ENCODE measurements around the gene MAP4.
"Not testable (repeated sequence)": the region's sequence is repeated elsewhere in the genome, so short reads cannot be mapped to it uniquely, and the experiment has no call there.

The MAP4 gene

DNA sequence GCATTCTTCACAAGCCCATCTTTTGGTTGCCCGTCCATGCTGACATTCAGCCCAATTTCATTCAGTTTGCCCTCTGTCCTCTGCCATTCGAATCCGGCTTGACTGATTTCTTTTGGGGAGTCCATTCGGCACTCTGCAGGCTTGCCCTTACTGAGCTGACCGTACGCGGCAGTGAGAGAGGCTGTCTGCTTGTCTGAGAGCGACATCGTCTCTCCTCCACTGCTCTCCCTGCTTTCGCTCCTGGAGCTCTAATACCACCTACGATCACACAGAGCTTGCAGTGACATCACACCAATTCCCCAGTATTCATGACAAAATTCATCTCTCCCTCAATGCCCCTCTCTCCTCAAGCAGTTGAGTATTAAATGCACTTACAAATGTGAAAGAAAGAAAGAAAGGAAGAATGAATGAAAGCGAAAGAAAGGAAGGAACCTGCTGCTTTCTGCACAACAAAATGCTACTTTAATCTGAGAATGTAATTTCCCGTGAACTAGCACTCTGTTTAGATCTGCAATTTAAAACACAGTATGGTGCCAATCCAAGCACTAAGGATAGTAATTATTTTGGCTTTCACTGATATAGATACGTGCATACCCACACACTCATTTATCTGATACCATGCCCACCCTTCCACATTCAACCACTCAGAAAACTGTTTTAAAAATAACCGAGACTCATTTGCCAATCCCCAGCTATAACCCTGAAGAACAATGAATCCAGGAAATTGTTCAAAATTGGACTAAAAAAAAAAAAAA lies 123.8 kb downstream of the MAP4 start:
- no peak for DNase-seq (ENCODE audit: low read depth)

DNA sequence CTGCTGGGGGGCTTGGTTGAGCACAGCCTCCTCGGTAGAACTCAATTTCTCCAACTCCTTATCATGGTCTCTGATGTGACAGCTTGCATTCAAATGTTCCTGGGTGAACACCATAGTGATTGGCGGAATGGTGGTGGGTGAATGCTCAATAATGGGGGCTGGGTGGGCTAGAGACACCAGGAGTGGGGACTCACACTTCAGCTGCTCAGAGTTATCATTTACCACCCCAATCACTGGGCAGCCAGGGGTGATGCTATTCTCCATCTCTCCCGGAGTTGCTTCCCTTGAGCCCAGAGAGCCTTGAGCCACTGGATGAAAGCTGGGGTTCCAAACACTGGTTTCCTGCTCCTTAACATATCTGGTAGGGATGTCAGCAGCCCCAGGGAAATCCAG lies 124.6 kb downstream of the MAP4 start:
- DNase-seq (ENCODE audit: low read depth): no peak

DNA sequence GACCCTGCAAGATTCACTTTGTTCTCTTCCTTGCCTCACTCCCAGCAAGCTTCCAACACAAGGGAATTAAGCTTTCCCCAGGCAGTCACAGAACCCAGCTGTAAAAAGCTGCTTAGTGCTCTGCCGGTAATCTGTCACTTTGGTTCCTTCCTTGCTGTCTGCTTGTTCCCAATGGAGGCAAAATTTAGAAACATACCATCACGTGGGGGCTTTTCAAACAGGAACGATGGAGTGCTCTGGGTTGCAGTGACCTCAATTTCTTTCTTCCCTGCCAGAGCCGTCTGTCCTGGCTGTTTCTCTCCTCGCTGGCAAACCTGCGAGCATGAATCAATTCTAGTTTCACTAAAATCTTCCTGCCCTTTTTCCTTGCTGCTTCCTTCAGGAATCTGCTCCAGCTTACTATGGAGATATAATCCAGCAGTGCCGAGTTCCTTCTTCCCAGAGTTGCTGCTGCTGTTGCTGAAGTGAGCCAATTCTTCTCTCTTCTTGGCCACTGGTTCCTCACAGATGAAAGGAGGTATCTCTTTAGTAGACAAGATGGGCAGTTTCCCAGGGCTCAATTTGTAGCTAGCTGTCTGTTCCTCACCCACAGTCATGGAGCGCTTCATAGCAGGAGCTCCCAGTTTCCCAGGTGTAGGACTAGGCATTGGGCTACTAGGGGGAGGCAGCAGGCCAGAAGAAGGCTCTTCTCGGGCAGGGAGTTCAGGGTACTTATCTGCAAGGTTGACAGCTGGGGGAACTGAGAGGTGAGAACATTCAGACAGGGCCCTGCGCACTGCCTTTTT lies 125.2 kb downstream of the MAP4 start:
- no peak for DNase-seq (ENCODE audit: low read depth)

DNA sequence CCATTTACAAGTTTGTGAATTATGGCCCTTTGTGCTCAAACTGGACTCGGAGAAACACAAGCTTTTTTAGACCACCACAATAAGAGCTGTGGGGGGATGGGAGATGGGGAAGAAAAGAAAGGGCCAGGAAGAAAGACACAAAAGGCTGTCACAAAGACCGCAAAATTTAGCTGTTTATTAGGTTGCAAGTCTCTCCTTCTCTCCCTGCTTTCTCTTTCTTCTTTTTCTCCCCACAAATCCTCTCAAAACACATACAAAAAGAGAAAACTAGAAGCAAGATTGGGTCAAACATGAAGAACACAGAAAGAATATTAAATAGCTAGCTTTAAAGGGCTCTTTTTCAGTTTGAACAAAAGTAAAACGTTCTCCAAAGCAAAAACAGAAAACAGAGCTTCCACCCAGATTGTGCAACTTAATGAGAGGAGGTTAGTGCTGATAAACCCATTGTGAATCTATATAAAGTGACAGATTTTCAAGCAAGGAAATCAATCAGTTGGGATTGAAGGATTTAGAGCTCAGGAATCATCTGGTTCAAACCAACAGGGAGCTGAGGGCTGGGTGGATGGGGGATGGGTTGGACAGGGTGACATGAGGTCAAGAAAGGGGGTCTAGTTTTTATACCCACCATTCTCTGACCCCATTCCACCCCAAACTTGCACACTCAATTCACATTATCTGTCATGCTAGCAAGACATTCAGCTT lies 125.9 kb downstream of the MAP4 start:
- DNase-seq (ENCODE audit: low read depth): no peak

DNA sequence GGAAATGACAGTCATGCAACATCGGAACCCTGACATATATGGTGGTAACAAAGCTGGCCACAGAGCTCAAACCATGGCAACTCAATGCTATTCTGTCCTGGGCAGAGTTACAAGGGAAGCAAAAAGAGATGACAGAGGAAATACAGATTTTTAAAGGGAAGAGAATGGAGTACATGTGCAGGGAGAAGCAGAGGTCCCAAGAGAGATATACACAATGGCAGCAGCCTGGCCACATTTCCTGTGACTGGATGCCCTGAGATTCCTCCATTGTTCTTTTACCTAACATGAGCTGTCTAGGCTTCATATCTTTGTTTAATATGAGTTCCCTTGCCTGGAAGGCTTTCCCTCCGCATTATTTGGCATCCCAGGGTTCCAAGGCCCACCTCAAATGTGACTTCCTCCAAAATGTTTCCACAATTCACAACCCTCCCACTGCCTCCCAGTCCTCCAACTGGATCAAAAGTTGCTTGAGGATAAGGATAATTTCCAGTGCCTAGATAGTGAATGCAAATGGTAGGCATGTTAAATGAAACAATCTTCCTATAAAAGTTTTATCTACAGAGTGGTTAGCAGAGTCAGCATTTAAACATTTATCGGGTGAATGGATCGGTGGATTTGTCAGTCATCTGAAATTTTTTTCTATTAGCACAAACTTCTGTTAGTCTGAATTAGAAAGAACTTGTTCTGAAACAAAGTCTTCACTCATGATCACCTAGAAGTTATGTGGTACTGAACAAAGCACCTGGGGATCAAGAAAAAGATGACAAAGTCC lies 127.0 kb downstream of the MAP4 start:
- DNase-seq (ENCODE audit: low read depth): no peak

DNA sequence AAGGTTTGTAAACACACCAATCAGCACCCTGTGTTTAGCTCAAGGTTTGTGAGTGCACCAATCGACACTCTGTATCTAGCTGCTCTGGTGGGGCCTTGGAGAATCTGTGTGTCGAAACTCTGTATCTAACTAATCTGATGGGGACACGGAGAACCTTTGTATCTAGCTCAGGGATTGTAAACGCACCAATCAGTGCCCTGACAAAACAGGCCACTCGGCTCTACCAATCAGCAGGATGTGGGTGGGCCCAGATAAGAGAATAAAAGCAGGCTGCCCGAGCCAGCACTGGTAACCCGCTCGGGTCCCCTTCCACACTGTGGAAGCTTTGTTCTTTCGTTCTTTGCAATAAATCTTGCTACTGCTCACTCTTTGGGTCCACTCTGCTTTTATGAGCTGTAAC lies 128.2 kb downstream of the MAP4 start:
- DNase-seq (ENCODE audit: low read depth): not testable (repeated sequence)

DNA sequence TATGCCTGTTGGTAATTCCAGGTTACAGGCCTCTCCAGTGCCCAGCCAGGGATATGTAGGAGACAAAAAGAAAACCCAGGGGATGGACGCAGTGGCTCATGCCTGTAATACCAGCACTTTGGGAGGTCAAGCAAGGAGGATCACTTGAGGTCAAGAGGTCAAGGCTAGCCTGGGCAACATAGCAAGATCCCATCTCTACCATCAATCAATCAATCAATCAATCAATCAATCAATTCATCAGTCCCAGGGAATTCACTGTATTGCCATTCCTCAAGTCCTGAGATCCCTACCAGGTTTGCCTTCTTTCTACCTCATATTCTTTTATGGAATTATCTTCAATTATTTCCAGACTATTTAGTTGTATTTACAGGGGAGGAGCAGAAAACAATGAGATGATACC lies 131.0 kb downstream of the MAP4 start:
- no peak for DNase-seq (ENCODE audit: low read depth)

DNA sequence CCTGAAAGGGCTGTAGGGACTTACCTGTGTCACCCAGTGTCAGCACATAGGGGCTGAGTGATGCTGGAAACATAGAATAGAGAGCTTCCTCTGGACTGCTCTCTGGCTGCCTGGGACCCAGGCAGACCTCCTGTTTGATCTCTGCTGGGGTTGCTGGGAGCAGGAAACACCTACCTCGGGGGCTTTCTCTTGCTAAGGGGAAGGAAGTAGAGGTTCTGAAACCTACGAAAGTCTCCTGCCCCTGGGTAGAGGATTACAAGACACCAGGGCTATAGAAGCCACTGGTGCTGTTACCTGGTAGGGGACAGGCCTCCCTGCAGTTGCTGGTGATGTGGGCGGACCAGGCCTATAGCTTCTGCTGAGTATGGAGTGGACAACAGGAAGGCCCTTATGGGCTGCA lies 131.6 kb downstream of the MAP4 start:
- DNase-seq (ENCODE audit: low read depth): no peak

DNA sequence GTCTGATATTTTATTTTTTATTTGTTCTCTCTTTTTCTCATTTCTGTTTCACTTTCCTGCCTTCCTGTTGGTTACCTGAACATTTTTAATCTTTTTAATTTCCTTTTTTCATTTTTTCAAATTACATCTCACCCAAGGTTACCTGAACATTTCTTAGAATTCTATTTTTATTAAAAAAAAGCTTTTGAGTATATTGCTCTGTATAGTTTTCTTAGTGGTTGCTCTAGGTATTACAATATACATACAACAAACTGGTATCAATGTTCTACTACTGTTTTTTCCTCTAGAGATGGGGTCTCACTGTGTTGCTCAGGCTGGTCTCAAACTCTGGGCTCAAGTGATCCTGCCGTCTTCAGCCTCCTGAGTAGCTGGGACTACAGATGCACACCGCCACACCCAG lies 133.9 kb downstream of the MAP4 start:
- no peak for DNase-seq (ENCODE audit: low read depth)

DNA sequence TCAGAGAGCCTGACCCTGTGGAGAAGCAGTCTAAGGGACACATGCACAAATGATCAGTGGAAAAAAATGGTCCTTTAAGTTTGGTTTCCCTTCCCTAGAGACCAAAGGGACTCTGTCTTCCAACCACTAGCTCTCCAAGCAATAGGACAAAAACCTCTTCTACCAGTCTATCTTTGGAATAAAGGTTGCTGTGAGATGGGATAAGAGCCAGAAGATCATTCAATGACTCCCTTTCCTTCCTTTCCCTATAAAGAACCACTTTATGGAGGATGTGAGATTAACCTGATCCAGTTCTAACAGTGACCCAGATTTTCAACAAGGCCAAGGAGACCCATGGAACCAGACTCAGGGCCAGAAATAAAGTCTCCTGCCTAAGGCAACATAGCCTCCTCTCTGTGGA lies 138.5 kb downstream of the MAP4 start:
- DNase-seq (ENCODE audit: low read depth): no peak

DNA sequence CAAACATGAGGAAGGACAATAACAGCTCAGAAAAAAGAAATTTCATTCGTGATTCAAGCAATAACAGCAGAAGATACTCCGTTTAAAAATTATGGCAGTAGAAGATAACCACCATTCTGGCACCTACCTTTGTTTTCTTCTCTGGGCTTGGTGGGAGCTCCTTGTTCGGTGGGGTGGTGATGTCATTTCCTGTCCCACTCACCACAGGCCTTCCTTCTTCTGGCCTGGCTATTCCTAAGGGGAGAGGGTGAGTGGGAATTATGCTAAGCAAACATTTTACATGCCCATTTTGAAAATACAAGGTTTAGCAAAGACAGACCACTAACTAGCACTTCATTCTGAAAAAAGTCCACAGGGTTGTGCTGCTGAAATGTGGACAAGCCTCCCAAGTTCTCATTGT lies 138.9 kb downstream of the MAP4 start:
- DNase-seq (ENCODE audit: low read depth): no peak

DNA sequence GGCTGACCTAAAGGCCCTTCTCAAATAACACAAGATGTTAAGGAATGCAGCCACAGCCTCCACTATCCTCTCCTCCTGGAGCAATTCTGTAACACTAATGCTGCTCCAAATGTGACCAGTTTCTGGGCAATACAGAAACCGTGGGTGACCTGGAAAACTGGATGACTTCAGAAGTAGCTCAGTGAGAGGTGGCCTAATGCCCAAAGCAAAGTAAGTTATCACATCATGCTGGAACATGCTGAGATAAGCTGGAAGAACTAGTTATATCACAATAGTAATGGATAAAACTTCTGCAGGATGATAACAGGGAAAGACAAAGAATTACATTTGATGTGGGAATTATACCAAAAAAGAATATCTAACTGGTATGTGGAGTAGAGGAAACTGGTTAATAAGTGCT lies 141.3 kb downstream of the MAP4 start:
- no peak for DNase-seq (ENCODE audit: low read depth)

DNA sequence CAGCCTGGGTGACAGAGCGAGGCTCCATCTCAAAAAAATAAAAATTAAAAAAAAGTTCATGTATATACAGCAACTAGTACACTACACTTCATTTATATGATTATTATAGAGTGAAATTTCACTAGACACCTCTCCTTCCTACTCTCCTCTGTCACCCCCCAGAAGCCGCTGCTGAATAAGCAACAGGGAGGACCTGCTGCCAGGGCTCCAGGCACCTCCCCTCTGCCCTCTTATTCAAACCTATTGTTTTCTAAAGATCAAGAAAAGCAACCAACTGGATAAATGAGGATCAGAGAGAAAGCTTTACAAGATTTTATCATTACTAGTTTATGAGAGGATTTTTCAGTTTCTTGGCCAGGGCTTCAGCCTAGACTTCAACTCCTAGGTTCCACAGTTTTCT lies 141.8 kb downstream of the MAP4 start:
- DNase-seq (ENCODE audit: low read depth): no peak

DNA sequence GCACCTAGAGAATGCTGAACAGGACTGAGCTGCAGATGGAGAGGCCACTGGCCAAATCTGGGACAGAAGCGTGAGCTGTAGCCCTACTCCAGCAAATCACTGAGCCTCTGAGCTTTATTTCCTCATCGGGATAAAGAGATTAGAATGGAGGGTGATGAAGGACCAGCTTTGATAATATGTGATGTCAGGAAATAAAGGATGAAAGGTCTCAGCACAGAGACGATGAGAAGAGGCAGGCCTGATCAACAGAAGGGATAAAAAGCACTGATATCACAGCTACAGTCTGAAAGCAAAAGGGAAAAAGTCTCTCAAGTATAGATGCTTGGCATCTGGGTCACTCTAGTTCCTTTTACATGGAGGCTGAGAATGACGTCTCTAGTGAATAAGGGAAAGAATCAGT lies 143.3 kb downstream of the MAP4 start:
- DNase-seq (ENCODE audit: low read depth): no peak

DNA sequence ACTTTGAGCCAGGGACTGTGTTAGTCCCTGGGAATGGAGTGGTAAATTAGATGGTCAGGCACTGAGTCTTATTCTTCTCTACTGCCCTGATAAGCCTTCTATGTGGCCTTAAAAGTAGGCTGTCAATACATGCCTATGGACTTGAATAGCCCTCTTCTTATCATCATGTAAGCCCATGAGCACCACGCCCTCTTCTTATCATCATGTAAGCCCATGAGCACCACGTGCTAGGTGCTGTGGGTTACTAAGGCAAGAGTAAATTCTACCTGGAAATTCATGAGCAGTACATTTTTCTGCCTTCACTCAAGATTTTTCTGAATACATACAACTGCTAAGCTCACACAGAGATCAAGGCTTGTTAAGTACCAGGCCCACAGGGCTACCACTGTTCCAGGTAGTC lies 144.8 kb downstream of the MAP4 start:
- DNase-seq (ENCODE audit: low read depth): no peak

DNA sequence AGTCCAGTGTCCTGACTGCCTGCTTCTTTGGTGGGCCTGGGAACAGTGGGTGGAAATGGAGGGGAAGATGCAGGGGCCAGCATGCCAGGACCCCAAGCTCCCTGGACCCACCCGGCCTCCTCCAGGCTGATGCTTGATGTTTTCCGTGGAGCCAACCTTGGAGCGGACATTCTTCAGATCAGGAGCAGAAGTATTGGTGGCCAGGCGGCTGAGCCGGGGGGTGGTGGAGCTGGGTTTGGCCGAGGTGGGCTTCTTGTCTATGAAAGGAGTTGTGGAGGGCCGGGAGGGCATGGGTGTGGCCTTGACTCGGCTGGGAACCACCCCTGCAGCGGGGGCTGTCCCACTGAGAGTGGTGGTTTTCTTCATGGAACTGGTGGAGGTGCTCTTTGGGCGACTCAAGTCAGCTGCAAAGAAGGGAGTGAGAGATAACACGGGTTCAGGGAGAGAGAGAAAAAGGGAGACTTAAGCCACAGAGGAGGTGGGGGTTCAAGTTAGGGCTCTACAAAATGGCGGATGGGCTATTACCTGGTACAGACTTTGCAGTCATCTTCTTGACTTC lies 145.4 kb downstream of the MAP4 start:
- no peak for DNase-seq (ENCODE audit: low read depth)

DNA sequence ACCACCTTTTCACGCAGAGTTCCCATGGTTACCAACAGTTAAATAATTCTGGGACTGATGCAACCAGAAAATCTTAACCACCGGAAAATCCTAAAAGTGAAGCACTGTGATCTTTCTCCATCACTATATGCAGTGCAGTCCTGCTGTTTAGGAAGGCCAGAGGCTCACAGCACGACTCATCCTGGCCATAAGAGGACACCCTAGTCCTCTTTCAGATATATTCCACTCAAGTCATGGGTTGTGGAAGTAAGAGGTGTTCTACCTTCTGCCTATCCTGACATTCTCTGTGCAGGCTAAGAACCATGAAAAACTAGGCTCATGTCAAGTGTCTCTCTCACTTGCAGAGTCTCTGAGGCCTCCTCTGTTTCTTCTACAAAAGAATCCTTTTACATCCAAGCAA lies 146.1 kb downstream of the MAP4 start:
- DNase-seq (ENCODE audit: low read depth): no peak

DNA sequence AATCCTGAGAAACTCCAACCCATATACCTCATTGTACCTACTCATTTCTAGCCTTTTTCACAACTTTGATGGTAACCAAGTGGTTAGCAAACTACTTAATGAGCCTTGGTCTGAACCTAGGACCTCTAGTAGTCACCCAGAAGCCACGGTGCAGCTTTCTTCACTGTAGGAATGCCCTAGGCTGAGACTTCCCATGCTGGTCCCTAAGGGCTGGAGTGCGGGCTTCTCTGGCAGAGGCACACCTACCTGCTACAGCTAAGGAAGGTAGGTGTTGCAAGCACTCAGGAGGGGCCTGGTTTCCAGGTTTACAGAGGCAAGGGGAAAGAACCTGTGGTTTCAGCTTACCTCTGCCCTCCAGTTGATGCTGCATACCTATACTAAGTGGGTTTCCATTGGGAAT lies 147.9 kb downstream of the MAP4 start:
- no peak for DNase-seq (ENCODE audit: low read depth)

DNA sequence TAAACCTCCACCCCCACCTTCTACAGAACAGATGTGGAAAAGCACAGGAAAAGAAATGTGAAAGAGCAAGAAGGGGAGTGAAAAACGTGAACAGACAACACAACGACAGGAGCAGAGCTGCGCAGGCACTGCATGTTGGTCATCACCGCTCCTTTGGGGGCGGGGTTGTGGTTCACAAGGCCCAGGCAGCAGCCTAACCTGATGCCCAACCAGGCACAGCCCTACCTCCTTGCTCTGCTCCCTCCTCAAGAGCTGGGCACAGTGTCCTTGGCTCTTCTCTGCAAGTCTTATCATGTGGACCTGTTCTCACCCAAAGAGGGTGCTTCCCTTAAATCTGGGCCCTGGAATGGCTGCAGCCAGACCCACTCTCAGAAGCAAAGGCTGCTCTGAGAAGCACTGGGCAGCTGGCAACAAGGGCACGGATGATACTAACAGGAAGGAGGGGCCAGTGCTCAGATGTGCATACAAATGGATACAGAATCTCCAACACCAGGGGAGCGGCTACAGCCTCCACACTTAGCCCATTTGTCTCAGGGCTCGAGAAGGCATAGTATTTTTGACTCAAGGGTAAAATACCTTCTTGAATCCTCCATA lies 148.7 kb downstream of the MAP4 start:
- no peak for DNase-seq (ENCODE audit: low read depth)

DNA sequence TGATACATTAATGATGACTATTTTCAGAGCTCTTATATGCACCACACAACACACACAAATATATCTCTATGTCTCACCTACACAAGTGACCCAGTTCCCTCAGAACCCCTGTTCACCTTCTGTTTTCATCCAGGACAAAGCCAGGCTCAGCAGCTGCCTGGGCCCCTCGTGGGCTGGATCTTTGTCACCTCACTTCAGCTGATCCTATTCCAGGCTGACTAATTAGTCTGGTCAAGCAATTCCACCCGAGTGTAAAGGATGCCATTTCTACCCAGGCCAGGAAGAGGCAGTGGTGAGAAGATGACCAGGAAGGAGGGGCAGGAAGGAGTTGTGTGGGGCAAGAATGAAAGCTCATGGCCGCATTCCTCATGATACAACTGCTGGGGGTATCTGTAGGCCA lies 151.0 kb downstream of the MAP4 start:
- no peak for DNase-seq (ENCODE audit: low read depth)

DNA sequence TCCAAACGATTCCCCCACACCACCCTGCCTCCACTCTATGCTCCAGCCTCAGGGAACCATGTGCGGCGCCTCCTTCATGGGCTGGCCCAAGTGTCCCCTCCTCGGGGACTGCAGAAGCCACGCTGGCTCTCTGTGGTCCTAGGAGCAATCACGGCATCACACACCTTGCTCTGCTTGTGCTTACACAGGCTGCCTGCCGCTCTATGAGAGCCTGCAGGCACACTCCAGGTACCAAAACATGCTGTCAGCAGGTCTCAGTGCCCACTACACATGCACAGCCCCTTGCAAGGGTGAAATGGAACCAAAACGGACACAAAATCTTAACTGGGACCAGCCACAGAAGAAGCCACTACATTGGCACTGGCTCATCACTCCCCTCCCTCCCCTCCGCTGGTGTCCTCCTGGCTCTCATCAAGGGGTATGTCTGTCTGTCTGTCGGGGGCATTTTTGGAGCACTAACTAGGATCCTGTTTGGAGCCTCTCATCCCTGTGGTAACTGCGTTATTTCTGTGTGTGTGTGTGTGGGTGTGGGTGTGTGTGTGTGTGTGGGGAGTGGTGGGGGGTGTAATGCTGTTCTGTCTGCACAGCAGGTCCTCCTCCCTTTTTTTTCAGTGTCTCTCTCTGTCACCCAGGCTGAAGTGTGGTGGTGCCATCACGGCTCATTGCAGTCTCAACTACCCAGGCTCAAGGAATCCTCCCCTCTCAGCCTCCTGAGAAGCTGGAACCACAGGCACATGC lies 152.7 kb downstream of the MAP4 start:
- no peak for DNase-seq (ENCODE audit: low read depth)
